Activated naive CD8-positive, alpha-beta T cell treated with anti-CD3 and anti-CD28 coated beads, Interleukin-2, amount 50 U/mL, for 24 hours (primary cell): ENCODE results near the gene ERC1.
"Not testable (repeated sequence)": the region's sequence is repeated elsewhere in the genome, so short reads cannot be mapped to it uniquely, and the experiment has no call there.

Experiments
- ATAC-seq: fragments of 150-1000 bp; cut with Tn5 transposase; one replicate; pipeline ENCODE4 v1.10.0; 2021
- DNase-seq: peaks from one replicate; pipeline ENCODE4 v3.0.0; 2021
- H3K27ac Mint-ChIP-seq: one replicate; pipeline ENCODE4 v1.8.0; 2021; ENCODE audit warnings: mild to moderate bottlenecking, mixed read lengths
- H3K27me3 Mint-ChIP-seq: one replicate; pipeline ENCODE4 v1.8.0; 2021; ENCODE audit warnings: mixed read lengths
- H3K36me3 Mint-ChIP-seq: one replicate; pipeline ENCODE4 v1.8.0; 2021; ENCODE audit warnings: low read depth, mixed read lengths
- H3K4me1 Mint-ChIP-seq: one replicate; pipeline ENCODE4 v1.8.0; 2021; ENCODE audit warnings: mixed read lengths
- H3K4me3 Mint-ChIP-seq: one replicate; pipeline ENCODE4 v1.8.0; 2021; ENCODE audit warnings: mild to moderate bottlenecking, moderate library complexity, mixed read lengths
- H3K9me3 Mint-ChIP-seq: one replicate; pipeline ENCODE4 v1.8.0; 2021; ENCODE audit warnings: mixed read lengths

Gene ERC1

GRCh38 chr12:1099618-1100017 lies 108.6 kb downstream of the ERC1 start:
- H3K9me3 Mint-ChIP-seq, H3K27ac Mint-ChIP-seq, H3K36me3 Mint-ChIP-seq, ATAC-seq, H3K27me3 Mint-ChIP-seq, H3K4me3 Mint-ChIP-seq, DNase-seq: not testable (repeated sequence)
- peaks cover 33% of the 10 kb centered on the region for H3K4me1 Mint-ChIP-seq

DNA sequence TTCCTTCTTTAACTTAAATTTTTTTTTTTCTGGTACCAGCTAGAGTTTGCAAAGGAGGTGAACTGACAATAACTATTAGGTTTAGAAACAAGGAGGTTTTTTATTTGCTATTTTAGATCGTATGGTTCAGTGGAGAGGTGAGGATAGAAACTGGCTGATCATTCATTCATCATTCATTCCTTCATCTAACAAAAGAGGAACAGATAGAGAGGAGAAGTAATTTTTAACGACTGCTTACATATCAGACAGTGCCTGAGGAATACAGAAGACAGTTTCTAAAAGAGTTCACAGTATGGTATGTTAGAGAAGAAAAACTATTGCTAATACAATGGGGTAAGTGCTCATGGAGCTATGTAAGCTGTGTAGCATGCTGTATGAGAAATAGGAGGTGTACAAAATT lies 111.1 kb downstream of the ERC1 start:
- Mint-ChIP-seq H3K36me3 (no peaks in the 10 kb centered on the region), H3K27me3 (no peaks in the 10 kb centered on the region), H3K4me3 (no peak overlapping the region), H3K4me1 (peaks cover 29% of the 10 kb centered on the region), H3K9me3 (no peaks in the 10 kb centered on the region), H3K27ac (no peak overlapping the region)
- DNase-seq (no peak), ATAC-seq (no peak)

DNA sequence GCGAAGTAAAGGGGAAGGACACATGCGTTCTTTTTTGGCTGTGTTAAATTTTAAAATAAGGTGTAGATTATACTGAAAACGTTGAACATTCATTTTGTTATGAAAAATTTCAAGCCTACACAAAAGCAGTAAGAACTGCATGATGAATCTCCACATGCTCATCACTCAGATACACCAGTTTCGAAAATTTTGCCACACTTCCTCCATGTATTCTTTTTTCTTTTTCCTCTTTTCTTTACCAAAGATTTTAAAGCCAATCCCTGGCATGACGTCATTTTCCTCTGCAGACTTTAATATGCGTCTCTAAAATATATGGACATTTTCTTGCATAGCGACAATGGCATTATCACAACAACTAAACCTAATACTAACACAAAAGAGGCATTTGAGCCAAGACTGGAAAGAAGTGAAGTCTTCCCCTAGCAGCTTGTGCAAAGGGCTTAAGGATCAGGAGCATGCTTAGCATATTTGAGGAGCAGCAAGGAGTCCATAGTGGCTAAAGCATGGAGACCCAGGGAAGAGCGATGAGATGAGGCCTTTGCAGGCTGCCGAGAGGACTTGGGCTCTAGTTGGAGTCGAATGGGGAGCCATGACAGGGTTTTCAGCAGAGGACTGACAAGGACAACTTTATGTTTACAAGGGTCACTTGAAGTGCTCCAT lies 111.9 kb downstream of the ERC1 start:
- H3K27me3 Mint-ChIP-seq = no peaks in the 10 kb centered on the region
- no peak overlapping the region for H3K4me3 Mint-ChIP-seq
- H3K27ac Mint-ChIP-seq = no peak overlapping the region
- no peaks in the 10 kb centered on the region for H3K9me3 Mint-ChIP-seq
- H3K4me1 Mint-ChIP-seq = peaks cover 33% of the 10 kb centered on the region
- no peaks in the 10 kb centered on the region for H3K36me3 Mint-ChIP-seq
- DNase-seq = no peak
- no peak for ATAC-seq

- no peak for DNase-seq
- Mint-ChIP-seq H3K36me3 (no peaks in the 10 kb centered on the region), H3K9me3 (no peaks in the 10 kb centered on the region), H3K4me3 (no peak overlapping the region), H3K27me3 (no peaks in the 10 kb centered on the region), H3K4me1 (peaks cover 33% of the 10 kb centered on the region), H3K27ac (no peak overlapping the region)
- ATAC-seq = no peak
Measured at GRCh38 chr12:1103632-1104031, 112.6 kb downstream of the ERC1 start.

- H3K4me1 Mint-ChIP-seq = peaks cover 30% of the 10 kb centered on the region
- H3K27ac Mint-ChIP-seq = no peak overlapping the region
- DNase-seq (no peak), ATAC-seq (no peak)
- no peaks in the 10 kb centered on the region for H3K36me3 Mint-ChIP-seq
- no peaks in the 10 kb centered on the region for H3K9me3 Mint-ChIP-seq
- no peak overlapping the region for H3K4me3 Mint-ChIP-seq
- H3K27me3 Mint-ChIP-seq = no peaks in the 10 kb centered on the region
Measured at GRCh38 chr12:1104088-1104800, 113.2 kb downstream of the ERC1 start.

- ATAC-seq (no peak), DNase-seq (no peak)
- H3K36me3 Mint-ChIP-seq = peaks cover 1% of the 10 kb centered on the region
- no peak overlapping the region for H3K27ac Mint-ChIP-seq
- H3K4me3 Mint-ChIP-seq = no peak overlapping the region
- H3K4me1 Mint-ChIP-seq = peaks cover 26% of the 10 kb centered on the region
- H3K27me3 Mint-ChIP-seq = no peaks in the 10 kb centered on the region
- no peaks in the 10 kb centered on the region for H3K9me3 Mint-ChIP-seq
Measured at GRCh38 chr12:1107669-1108068, 116.6 kb downstream of the ERC1 start.

GRCh38 chr12:1108276-1108675 lies 117.3 kb downstream of the ERC1 start:
- Mint-ChIP-seq H3K9me3 (no peaks in the 10 kb centered on the region), H3K4me3 (no peak overlapping the region), H3K36me3 (peaks cover 1% of the 10 kb centered on the region), H3K27me3 (no peaks in the 10 kb centered on the region), H3K27ac (peak overlapping the region; percentile 44), H3K4me1 (peaks cover 22% of the 10 kb centered on the region)
- ATAC-seq = peak; percentile 71
- DNase-seq = no peak

GRCh38 chr12:1115484-1116231 lies 124.6 kb downstream of the ERC1 start:
- Mint-ChIP-seq H3K4me1 (peaks cover 14% of the 10 kb centered on the region), H3K4me3 (no peak overlapping the region), H3K9me3 (no peaks in the 10 kb centered on the region), H3K27ac (no peak overlapping the region), H3K27me3 (no peaks in the 10 kb centered on the region), H3K36me3 (peaks cover 1% of the 10 kb centered on the region)
- ATAC-seq = no peak
- DNase-seq = no peak

DNA sequence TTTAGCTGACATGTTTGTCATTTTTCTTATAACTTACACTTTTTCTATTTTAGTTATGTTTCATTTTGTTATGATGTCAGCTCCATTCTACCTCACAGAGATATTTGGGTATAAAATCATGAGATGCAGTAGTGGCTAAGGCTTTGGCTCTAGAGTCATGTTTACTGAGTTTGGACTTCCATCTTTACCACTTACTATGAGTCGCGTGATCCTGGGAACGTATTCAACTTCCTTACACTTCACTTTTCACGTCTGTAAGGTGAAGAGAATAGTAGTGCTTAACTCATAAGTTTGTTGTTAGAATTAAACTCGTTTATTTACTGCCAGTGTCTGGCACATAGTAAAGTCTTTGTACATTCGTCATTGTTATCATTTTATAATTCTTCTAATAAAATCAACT lies 126.3 kb downstream of the ERC1 start:
- H3K27ac Mint-ChIP-seq = no peak overlapping the region
- H3K4me3 Mint-ChIP-seq = no peak overlapping the region
- no peaks in the 10 kb centered on the region for H3K9me3 Mint-ChIP-seq
- H3K4me1 Mint-ChIP-seq = peaks cover 14% of the 10 kb centered on the region
- no peak for DNase-seq
- no peaks in the 10 kb centered on the region for H3K27me3 Mint-ChIP-seq
- H3K36me3 Mint-ChIP-seq = no peaks in the 10 kb centered on the region
- ATAC-seq = no peak

DNA sequence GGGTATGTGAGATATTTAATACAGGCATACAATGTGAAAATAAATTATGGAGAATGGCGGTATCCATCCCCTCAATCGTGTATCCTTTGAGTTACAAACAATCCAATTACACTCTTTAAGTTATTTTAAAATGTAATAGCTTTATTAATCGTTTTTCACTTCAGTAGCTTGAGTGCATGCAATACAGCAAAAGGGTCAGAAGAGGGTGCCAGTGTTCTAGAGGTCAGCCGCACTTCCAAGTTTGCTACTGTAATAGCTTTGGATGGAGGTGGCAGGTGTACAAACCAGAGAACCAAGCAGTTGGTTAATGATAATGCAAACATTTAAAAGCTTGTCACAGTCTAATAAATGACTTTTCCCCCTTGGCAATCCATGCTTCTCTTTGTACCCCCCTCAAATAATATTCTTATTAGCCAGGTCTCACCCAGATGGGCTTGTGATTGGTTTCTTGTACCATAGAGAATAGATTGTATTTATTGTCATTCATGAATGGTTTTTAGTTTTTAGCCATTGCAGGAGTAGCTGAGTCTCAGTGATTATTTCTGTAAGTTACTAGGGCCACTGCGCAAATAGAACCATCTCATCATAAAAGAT lies 127.0 kb downstream of the ERC1 start:
- Mint-ChIP-seq H3K27me3 (no peaks in the 10 kb centered on the region), H3K4me1 (peaks cover 20% of the 10 kb centered on the region), H3K27ac (no peak overlapping the region), H3K36me3 (no peaks in the 10 kb centered on the region), H3K9me3 (no peaks in the 10 kb centered on the region), H3K4me3 (no peak overlapping the region)
- ATAC-seq (no peak), DNase-seq (peak; percentile 69)

DNA sequence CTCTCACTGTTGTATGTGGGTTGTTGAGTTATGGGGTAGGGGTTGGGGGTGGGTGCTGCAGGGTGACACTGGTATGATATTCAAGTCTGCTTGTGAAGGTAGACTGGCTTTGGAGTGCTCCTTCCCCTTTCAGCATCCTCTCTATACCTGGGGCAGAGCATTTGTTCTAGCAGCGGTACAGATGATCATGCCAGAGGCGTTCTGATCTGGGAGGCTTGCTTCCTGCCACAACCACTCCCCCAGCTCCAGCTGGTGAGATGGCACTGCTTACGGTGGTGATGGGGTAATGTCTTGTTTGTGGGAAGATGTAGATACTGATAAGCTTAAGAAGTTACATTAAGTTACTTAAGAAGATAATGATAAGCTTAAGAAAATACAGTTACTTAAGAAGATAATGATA lies 131.8 kb downstream of the ERC1 start:
- Mint-ChIP-seq H3K9me3 (no peaks in the 10 kb centered on the region), H3K27ac (no peak overlapping the region), H3K27me3 (no peaks in the 10 kb centered on the region), H3K4me3 (no peak overlapping the region), H3K4me1 (peaks cover 16% of the 10 kb centered on the region), H3K36me3 (peaks cover 1% of the 10 kb centered on the region)
- no peak for DNase-seq
- ATAC-seq = peak; percentile 28

DNA sequence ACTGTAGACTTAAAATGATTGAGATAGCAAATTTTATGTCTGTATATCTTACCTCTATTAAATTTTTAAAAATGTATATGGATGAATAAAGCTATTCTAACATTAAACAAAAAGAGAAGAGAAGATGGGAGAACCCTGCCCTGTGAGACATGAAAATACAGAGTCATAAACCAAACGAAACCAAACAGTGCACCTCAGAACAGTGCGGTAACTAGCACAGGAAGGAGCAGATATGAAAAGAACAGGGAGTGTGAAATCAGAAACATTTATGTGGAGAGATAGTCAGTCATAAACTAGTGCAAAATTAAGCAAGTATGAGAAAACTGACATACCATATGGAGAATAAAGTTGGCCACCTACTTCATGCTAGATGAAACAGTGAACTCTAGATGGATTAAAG lies 135.1 kb downstream of the ERC1 start:
- no peak overlapping the region for H3K4me3 Mint-ChIP-seq

GRCh38 chr12:1127021-1127420 lies 136.0 kb downstream of the ERC1 start:
- Mint-ChIP-seq H3K36me3 (peaks cover 1% of the 10 kb centered on the region), H3K4me3 (no peak overlapping the region), H3K27ac (no peak overlapping the region), H3K27me3 (no peaks in the 10 kb centered on the region), H3K4me1 (peaks cover 36% of the 10 kb centered on the region), H3K9me3 (no peaks in the 10 kb centered on the region)
- ATAC-seq = no peak
- no peak for DNase-seq

More for the DNA sequence above, 135.1 kb downstream of the ERC1 start:
- H3K36me3 Mint-ChIP-seq = peaks cover 1% of the 10 kb centered on the region
- no peak for DNase-seq
- peak; percentile 82 for ATAC-seq
- no peaks in the 10 kb centered on the region for H3K9me3 Mint-ChIP-seq
- H3K27ac Mint-ChIP-seq = peak overlapping the region; percentile 6
- H3K4me1 Mint-ChIP-seq = peaks cover 32% of the 10 kb centered on the region
- no peaks in the 10 kb centered on the region for H3K27me3 Mint-ChIP-seq

GRCh38 chr12:1130164-1130563 lies 139.1 kb downstream of the ERC1 start:
- H3K9me3 Mint-ChIP-seq = no peaks in the 10 kb centered on the region
- no peak for DNase-seq
- H3K36me3 Mint-ChIP-seq = peaks cover 1% of the 10 kb centered on the region
- H3K4me3 Mint-ChIP-seq = no peak overlapping the region
- no peak for ATAC-seq
- peaks cover 29% of the 10 kb centered on the region for H3K4me1 Mint-ChIP-seq
- H3K27me3 Mint-ChIP-seq = no peaks in the 10 kb centered on the region
- no peak overlapping the region for H3K27ac Mint-ChIP-seq

DNA sequence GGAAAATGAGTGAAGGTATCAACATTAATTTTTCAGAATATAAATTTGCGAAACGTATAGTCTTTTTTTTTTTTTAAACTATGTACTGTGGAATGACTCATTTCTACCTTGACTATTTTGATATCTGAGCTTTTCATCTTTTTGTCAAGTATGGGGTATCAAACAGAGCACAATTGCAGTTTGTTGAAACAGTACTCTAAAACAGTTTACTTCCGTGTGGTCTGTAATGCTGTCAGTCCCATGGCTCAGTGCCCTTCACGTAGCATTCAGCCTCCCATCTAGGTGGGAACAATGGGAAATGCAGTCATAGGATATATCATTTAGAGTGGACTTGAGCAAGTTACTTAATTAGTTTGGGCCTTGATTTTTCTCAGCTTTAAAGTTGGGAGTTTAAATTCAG lies 139.5 kb downstream of the ERC1 start:
- H3K36me3 Mint-ChIP-seq = peaks cover 1% of the 10 kb centered on the region
- H3K4me3 Mint-ChIP-seq = no peak overlapping the region
- DNase-seq (no peak), ATAC-seq (no peak)
- H3K27ac Mint-ChIP-seq = no peak overlapping the region
- H3K9me3 Mint-ChIP-seq = no peaks in the 10 kb centered on the region
- no peaks in the 10 kb centered on the region for H3K27me3 Mint-ChIP-seq
- H3K4me1 Mint-ChIP-seq = peaks cover 29% of the 10 kb centered on the region
